Hematopoietic multipotent progenitor cell (in vitro differentiated cells): ENCODE measurements around the gene KCNJ11. TPM values are rescaled to one million over a fixed set of nuclear protein-coding genes. Genes with fewer than 3 reads are reported as not detected.

ENCODE experiments used
- DNase-seq, 3 donors: peaks; one replicate each; pipeline ENCODE4 v3.0.0-alpha.2; 2011 to 2015; ENCODE audit warnings: low read depth in 2 of 3, low spot score in 2 of 3
- total RNA-seq: library from RNA; depleted of rRNA; stranded (reverse); fragments of >200 nt; gene quantifications from one replicate; pipeline ENCODE4 v1.2.3, GENCODE V29; 2012

KCNJ11 gene
- total RNA-seq, 1 donor, result 1.1 TPM

- DNase-seq, result no peak
Measured at GRCh38 chr11:17410606-17411379, 22.3 kb upstream of the KCNJ11 start.

GRCh38 chr11:17408641-17409040, 20.2 kb upstream of the KCNJ11 start:
- DNase-seq, result no peak

- no peak for DNase-seq
Measured at GRCh38 chr11:17408026-17408425, 19.6 kb upstream of the KCNJ11 start.

GRCh38 chr11:17407575-17407974, 19.1 kb upstream of the KCNJ11 start:
- no peak for DNase-seq

GRCh38 chr11:17406818-17407149, 18.3 kb upstream of the KCNJ11 start:
- no peak for DNase-seq

GRCh38 chr11:17406082-17406817, 17.8 kb upstream of the KCNJ11 start:
- no peak for DNase-seq

GRCh38 chr11:17405232-17406005, 17.0 kb upstream of the KCNJ11 start:
- no peak for DNase-seq

- no peak for DNase-seq
Measured at GRCh38 chr11:17403980-17404759, 15.7 kb upstream of the KCNJ11 start.

GRCh38 chr11:17402486-17402885, 14.0 kb upstream of the KCNJ11 start:
- DNase-seq, result no peak

GRCh38 chr11:17401841-17402240, 13.4 kb upstream of the KCNJ11 start:
- no peak for DNase-seq

GRCh38 chr11:17401316-17401715, 12.9 kb upstream of the KCNJ11 start:
- DNase-seq, result no peak

- DNase-seq, result no peak
Measured at GRCh38 chr11:17400048-17400775, 11.8 kb upstream of the KCNJ11 start.

- no peak for DNase-seq
Measured at GRCh38 chr11:17399236-17399635, 10.8 kb upstream of the KCNJ11 start.

- DNase-seq, result no peak
Measured at GRCh38 chr11:17397311-17398002, 9.0 kb upstream of the KCNJ11 start.

GRCh38 chr11:17396598-17397310, 8.3 kb upstream of the KCNJ11 start:
- no peak for DNase-seq

- no peak for DNase-seq
Measured at GRCh38 chr11:17395978-17396377, 7.5 kb upstream of the KCNJ11 start.

- DNase-seq, result no peak
Measured at GRCh38 chr11:17395554-17395961, 7.1 kb upstream of the KCNJ11 start.

GRCh38 chr11:17394743-17395390, 6.4 kb upstream of the KCNJ11 start:
- DNase-seq, result no peak
